HepG2 (cell line): Measurements from ENCODE around the gene IGF2. TPM values are rescaled to one million over a fixed set of nuclear protein-coding genes. Genes with fewer than 3 reads are reported as not detected.

Experiments
- ATAC-seq: fragments of 200-7000 bp; cut with Tn5 transposase; 3 replicates; pipeline ENCODE4 v1.9.1; 2020; ENCODE audit warnings: mild to moderate bottlenecking, moderate library complexity
- BruUV-seq: library from RNA; stranded (reverse); fragments of 400-500 nt; replicated peaks from 2 replicates; lab custom pipeline; 2021; lab: Mats Ljungman, UMichigan
- CTCF ChIA-PET: fragments of 300-600 bp; formaldehyde crosslinking; extraction: SDS; loops from one replicate; lab custom pipeline; 2021; ENCODE audit warnings: low total read pairs, inconsistent platforms, low intra/inter-chr PET ratio; lab: Yijun Ruan, JAX
- POLR2A ChIA-PET: fragments of 350-600 bp; sonication (Branson Sonifier 250); formaldehyde crosslinking; loops from one replicate; lab custom pipeline; 2020; ENCODE audit warnings: antibody characterized with exemption, inconsistent platforms; lab: Yijun Ruan, JAX
- DNase-seq: peaks from one replicate; pipeline ENCODE4 v3.0.0-alpha.2; 2015; ENCODE audit warnings: low spot score
- FAIRE-seq: peaks from 3 replicates; lab custom pipeline; 2011; peaks lifted over from hg19 to GRCh38; lab: Jason Lieb, UNC
- H2AFZ ChIP-seq: one replicate; pipeline ENCODE4 v1.6.1; 2011; ENCODE audit warnings: low read length, inconsistent platforms
- H3K27ac ChIP-seq: fragments of 300-600 bp; 3 replicates; pipeline ENCODE4 v1.8.0; 2011; ENCODE audit warnings: mixed run types, mild to moderate bottlenecking, mixed read lengths, low read length, inconsistent platforms; ENCODE audit not compliant: insufficient read depth; ENCODE audit errors: extremely low read length
- H3K27me3 ChIP-seq, 2 experiments: fragments of 200-600 bp in 1 of 2; 2 replicates in 1 of 2; 3 replicates in 1 of 2; pipeline versions ENCODE4 v1.6.0 to v1.8.0; 2011; ENCODE audit warnings: low read length in 2 of 2, mild to moderate bottlenecking in 2 of 2, moderate library complexity in 2 of 2, inconsistent platforms in 1 of 2; ENCODE audit not compliant: insufficient read depth in 2 of 2, control insufficient read depth in 1 of 2
- H3K36me3 ChIP-seq, 2 experiments: fragments of 200-600 bp in 1 of 2; replicated peaks in 1 of 2; 2 replicates in 1 of 2; 3 replicates in 1 of 2; pipeline versions ENCODE4 v1.5.1 to v1.8.0; 2011; ENCODE audit warnings: low read length in 2 of 2, inconsistent platforms in 1 of 2; ENCODE audit not compliant: insufficient read depth in 2 of 2, control insufficient read depth in 1 of 2
- H3K4me1 ChIP-seq: 2 replicates; pipeline ENCODE4 v1.5.1; 2012; ENCODE audit warnings: low read length, inconsistent platforms; ENCODE audit not compliant: insufficient read depth
- H3K4me2 ChIP-seq: 2 replicates; pipeline ENCODE4 v1.6.0; 2011; ENCODE audit warnings: low read depth, low read length, inconsistent platforms
- H3K4me3 ChIP-seq, 3 experiments: fragments of 200-600 bp in 1 of 3; sonication (generic), shearing (Covaris generic) in 1 of 3; replicated peaks in 1 of 3; 2 replicates each; pipeline ENCODE4 v1.5.1; 2011 to 2016; ENCODE audit warnings: low read length in 3 of 3, inconsistent platforms in 2 of 3, low read depth in 2 of 3, mild to moderate bottlenecking in 2 of 3, control low read depth in 1 of 3, mixed read lengths in 1 of 3; ENCODE audit not compliant: insufficient read depth in 1 of 3
- H3K79me2 ChIP-seq: one replicate; pipeline ENCODE4 v1.6.1; 2011; ENCODE audit warnings: low read length, inconsistent platforms; ENCODE audit not compliant: insufficient read depth
- H3K9ac ChIP-seq: 2 replicates; pipeline ENCODE4 v1.6.0; 2011; ENCODE audit warnings: mild to moderate bottlenecking, low read depth, low read length, inconsistent platforms; ENCODE audit not compliant: insufficient read depth
- H3K9me3 ChIP-seq: 2 replicates; pipeline ENCODE4 v1.5.1; 2012; ENCODE audit warnings: mild to moderate bottlenecking, low read length
- H4K20me1 ChIP-seq: 2 replicates; pipeline ENCODE4 v1.6.0; 2011; ENCODE audit warnings: inconsistent platforms, mild to moderate bottlenecking, low read length, moderate library complexity; ENCODE audit not compliant: insufficient read depth
- CENPT ChIP-seq: sonication (generic); formaldehyde crosslinking; IDR thresholded peaks from 2 replicates; pipeline ENCODE4 v1.8.0; 2022; ENCODE audit warnings: low read depth, mild to moderate bottlenecking, moderate library complexity, missing genetic modification reagents
- CREB1 ChIP-seq, 2 experiments: fragments of 450-650 bp in 1 of 2; IDR thresholded peaks; 2 replicates each; pipeline ENCODE4 v1.6.1; 2016 to 2017; ENCODE audit warnings: control low read depth in 1 of 2, mild to moderate bottlenecking in 1 of 2, missing compliant biosample characterization in 1 of 2, missing genetic modification characterization in 1 of 2
- IKZF1 ChIP-seq: fragments of 450-650 bp; IDR thresholded peaks from 2 replicates; pipeline ENCODE4 v1.7.1; 2016
- RFX3 ChIP-seq: IDR thresholded peaks from 2 replicates; pipeline ENCODE4 v1.6.1; 2016; ENCODE audit warnings: missing biosample characterization, missing genetic modification reagents
- SATB2 ChIP-seq: sonication (generic); formaldehyde crosslinking; IDR thresholded peaks from 2 replicates; pipeline ENCODE4 v1.5.0; 2020; ENCODE audit warnings: missing genetic modification reagents
- WGBS: methylation state at CpG from one replicate; pipeline ENCODE4 v1.1.6; 2017; ENCODE audit warnings: low lambda C conversion rate; 5-methylcytosine and 5-hydroxymethylcytosine counted together
- in situ Hi-C: cut with HindIII; loops from 2 replicates; pipeline ENCODE4 v1.10.0; 2017; ENCODE audit warnings: low pct_unique_long_range_greater_than_20kb; ENCODE audit not compliant: extremely low pct_ligation_motif_present
- intact Hi-C: fragments of 100-400 bp; cut with micrococcal nuclease; formaldehyde crosslinking; loops from one replicate; pipeline ENCODE4 v1.10.0; 2022; ENCODE audit not compliant: unreplicated experiment
- polyA plus RNA-seq, 8 experiments: library from polyadenylated mRNA; depleted of rRNA in 3 of 8; stranded (reverse) in 7 of 8; unstranded in 1 of 8; fragments of >200 nt; fragmentation: Illumina TruSeq in 4 of 8; extraction: Trizol in 4 of 8; gene quantifications; 2 replicates each; pipeline versions ENCODE4 v1.2.1 to v1.2.3, GENCODE V29; 2011 to 2016; ENCODE audit warnings: low read depth in 4 of 8, missing spikeins in 1 of 8, mixed read lengths in 1 of 8; ENCODE audit not compliant: insufficient read depth in 1 of 8
- total RNA-seq, 5 experiments: library from RNA; depleted of rRNA; stranded (reverse); fragments of >200 nt; fragmentation: Illumina TruSeq; extraction: Trizol; gene quantifications; 2 replicates each; pipeline ENCODE4 v1.2.3, GENCODE V29; 2016; ENCODE audit warnings: low read depth in 1 of 5

Gene IGF2
- total and polyA plus RNA-seq, 2 of the 13 experiments (the other 11 are each of a cell fraction or from before 2014, with no cell fraction given) = 79.1 to 254 TPM

DNA sequence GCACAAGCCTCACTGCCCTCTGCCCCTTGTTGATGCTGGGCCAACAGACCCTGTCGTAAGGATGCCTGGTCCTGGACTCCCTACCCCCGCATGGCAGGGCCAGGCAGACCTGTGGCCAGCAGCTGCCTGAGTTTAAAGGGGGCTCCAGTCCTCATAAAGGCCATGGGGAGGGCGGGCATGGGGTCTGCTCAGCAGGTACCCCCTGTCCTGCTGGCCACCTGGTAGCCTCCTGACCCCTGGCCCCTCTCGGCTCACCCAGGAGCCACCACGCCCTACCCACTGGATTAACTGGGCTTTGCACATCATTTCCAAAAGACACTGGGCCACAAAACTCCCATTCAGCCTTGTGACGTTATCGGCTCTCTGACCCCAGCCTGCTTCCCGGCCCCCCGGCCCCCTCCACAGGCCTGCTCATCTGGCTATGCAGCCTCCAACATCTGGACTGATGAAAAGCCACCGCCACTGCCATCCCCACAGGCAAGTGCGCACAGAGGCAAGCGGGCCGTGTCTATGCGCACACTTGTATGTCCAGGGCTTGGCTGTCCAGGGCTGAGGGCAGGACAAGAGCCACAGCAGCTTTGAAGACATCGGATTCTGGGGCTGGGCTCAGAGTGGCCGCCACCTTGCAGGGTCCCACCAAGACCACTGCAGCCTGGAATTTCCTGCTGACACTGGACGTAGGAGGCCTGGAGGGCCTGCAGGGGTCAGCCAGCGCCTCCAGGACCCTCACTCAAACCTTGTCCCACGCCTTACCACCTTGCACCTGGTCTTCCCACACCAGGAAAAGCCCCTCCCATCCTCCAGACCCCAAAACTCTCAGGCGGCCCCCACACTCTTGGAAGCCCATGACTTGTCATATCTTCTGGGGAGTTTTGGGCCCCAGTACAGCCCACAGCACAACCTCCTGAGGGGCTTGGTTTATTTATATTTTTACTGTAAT lies 48.7 kb downstream of the IGF2 start:
- POLR2A ChIA-PET = no interaction called here
- H3K27ac ChIP-seq = no peak overlapping the region
- H3K4me3 ChIP-seq = no peak overlapping the region
- BruUV-seq = no TSS peak
- CTCF ChIA-PET = no interaction called here
- no peaks in the 10 kb centered on the region for H4K20me1 ChIP-seq
- in situ Hi-C loops (no loop called here), intact Hi-C loops (no loop called here)
- H3K4me1 ChIP-seq = peaks cover 16% of the 10 kb centered on the region
- no peaks in the 10 kb centered on the region for H3K36me3 ChIP-seq
- H3K27me3 ChIP-seq = peaks cover 6 to 37% of the 10 kb centered on the region in 2 experiments; a peak in 4 of 5 replicates
- WGBS = 38% methylated on average over 11 of the region's 20 CpGs
- ATAC-seq (no peak), DNase-seq (no peak), FAIRE-seq (no peak)
- no peak overlapping the region for H3K4me2 ChIP-seq
- no peak overlapping the region for H2AFZ ChIP-seq
- H3K79me2 ChIP-seq = no peaks in the 10 kb centered on the region
- no peak overlapping the region for H3K9ac ChIP-seq
- H3K9me3 ChIP-seq = no peaks in the 10 kb centered on the region
- TF ChIP-seq RFX3 (CRISPR knock-in tag) (no peak), SATB2 (no peak)

DNA sequence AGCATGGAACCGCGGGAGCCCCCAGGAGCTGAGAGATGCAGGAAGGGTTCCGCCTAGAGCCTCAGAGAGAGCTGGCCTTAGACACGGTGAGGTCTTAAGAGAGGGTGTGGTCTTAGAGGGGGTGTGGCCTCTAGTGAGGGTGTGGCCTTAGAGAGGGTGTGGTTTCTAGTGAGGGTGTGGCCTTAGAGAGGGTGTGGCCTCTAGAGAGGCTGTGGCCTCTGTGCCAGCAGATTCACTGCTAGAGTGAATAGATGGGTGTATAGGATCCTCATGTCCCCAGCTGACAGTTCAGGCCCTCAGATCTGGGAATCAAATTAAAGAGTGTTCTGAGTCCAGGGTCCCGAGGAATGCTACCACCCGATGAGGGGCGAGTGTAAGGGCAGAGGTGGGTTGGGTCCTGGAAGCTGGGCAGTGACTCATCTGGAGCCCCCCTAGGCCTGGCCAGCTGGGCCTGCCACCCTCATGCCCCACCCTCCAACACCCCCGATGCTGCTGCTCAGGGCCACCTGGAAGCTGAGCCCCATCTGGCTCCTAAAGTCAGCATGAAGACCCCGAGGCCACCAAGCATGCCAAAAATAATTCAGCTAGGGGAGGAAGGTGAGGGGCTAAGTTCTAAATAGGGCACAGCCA lies 49.5 kb downstream of the IGF2 start:
- H4K20me1 ChIP-seq = no peaks in the 10 kb centered on the region
- peak; percentile 54 for DNase-seq
- no peak overlapping the region for H3K9ac ChIP-seq
- H3K36me3 ChIP-seq = no peaks in the 10 kb centered on the region
- TF ChIP-seq CREB1 (IDR thresholded peaks at IDR 0.05) = no peak
- TF ChIP-seq CREB1 (CRISPR knock-in tag; IDR thresholded peaks at IDR 0.05) = no peak
- no peak for TF ChIP-seq IKZF1
- TF ChIP-seq CENPT (CRISPR knock-in tag) = no peak
- 0 out of 2 replicates have a peak, but pooled peaks cover 2% of the 10 kb centered on the region for H3K9me3 ChIP-seq
- FAIRE-seq = peak; percentile 53
- intact Hi-C loops (no loop called here), in situ Hi-C loops (no loop called here)
- peaks cover 16% of the 10 kb centered on the region for H3K4me1 ChIP-seq
- ChIA-PET POLR2A (interaction anchor here (0.6 to 1.8 kb wide), 6 partner anchors 8 to 102 kb away, joined by 3 to 11 read pairs (median 4); no protein-coding TSS in a partner anchor), CTCF (no interaction called here)
- H3K27ac ChIP-seq = no peak overlapping the region
- no TSS peak for BruUV-seq
- H3K27me3 ChIP-seq = peaks cover 6 to 43% of the 10 kb centered on the region in 2 experiments; a peak in 4 of 5 replicates
- 69% methylated on average over 6 of the region's 9 CpGs for WGBS
- no peak overlapping the region for H2AFZ ChIP-seq
- 0 out of 2 replicates have a peak overlapping the region, but pooled peaks have one; percentile 6 for H3K4me2 ChIP-seq
- no peaks in the 10 kb centered on the region for H3K79me2 ChIP-seq
- H3K4me3 ChIP-seq = no peak overlapping the region
- ATAC-seq = peak; percentile 79
